GM12878 (cell line): ENCODE measurements around the gene ZNF628. TPM values are rescaled to one million over a fixed set of nuclear protein-coding genes. Genes with fewer than 3 reads are reported as not detected.

Experiments used
- GABPA ChIP-seq: IDR thresholded peaks from 2 replicates; pipeline ENCODE4 v1.6.1; 2014; ENCODE audit warnings: antibody characterized with exemption, low read depth, mild to moderate bottlenecking, inconsistent platforms
- REST ChIP-seq: IDR thresholded peaks from 2 replicates; pipeline ENCODE4 v1.6.1; 2012; ENCODE audit warnings: mild to moderate bottlenecking, low read depth, low read length
- SMC3 ChIP-seq: IDR thresholded peaks from 2 replicates; pipeline ENCODE4 v1.6.1; 2011; ENCODE audit warnings: low read length, improper control_type of control experiment, borderline replicate concordance
- ZBTB4 ChIP-seq: fragments of 450-650 bp; formaldehyde crosslinking; IDR thresholded peaks from 2 replicates; pipeline ENCODE4 v1.4.0; 2022; ENCODE audit warnings: mild to moderate bottlenecking, moderate library complexity
- ZBTB40 ChIP-seq: fragments of 450-650 bp; IDR thresholded peaks from 2 replicates; pipeline ENCODE4 v1.6.1; 2016; ENCODE audit warnings: mild to moderate bottlenecking, moderate library complexity, borderline replicate concordance
- ZNF207 ChIP-seq: fragments of 450-650 bp; IDR thresholded peaks from 2 replicates; pipeline ENCODE4 v1.6.1; 2014; ENCODE audit warnings: antibody characterized with exemption, mild to moderate bottlenecking, borderline replicate concordance
- ZNF592 ChIP-seq: fragments of 450-650 bp; IDR thresholded peaks from 2 replicates; pipeline ENCODE4 v1.6.1; 2017; ENCODE audit warnings: mild to moderate bottlenecking, moderate library complexity
- polyA plus RNA-seq, 11 experiments: library from polyadenylated mRNA; depleted of rRNA in 4 of 11; unstranded in 6 of 11; stranded (reverse) in 5 of 11; fragments of >200 nt; fragmentation: Nextera tagmentation in 4 of 11; fragmentation: Illumina TruSeq in 1 of 11; extraction: Ambion mirVana in 4 of 11; extraction: Trizol in 1 of 11; gene quantifications; 1 replicate in 1 of 11; 2 replicates in 10 of 11; pipeline versions ENCODE4 v1.2.1 to v1.2.3, GENCODE V29; 2011 to 2016; ENCODE audit warnings: inconsistent platforms in 2 of 11, missing spikeins in 2 of 11, low read depth in 1 of 11
- total RNA-seq, 4 experiments: library from RNA; depleted of rRNA in 3 of 4; stranded (reverse); fragments of >200 nt in 3 of 4; fragmentation: Illumina TruSeq in 1 of 4; extraction: Trizol in 1 of 4; gene quantifications; 2 replicates each; pipeline versions ENCODE4 v1.2.1 to v1.2.3, GENCODE V29; 2013 to 2021

Gene ZNF628
- total and polyA plus RNA-seq, 10 of the 15 experiments (the other 5 are each of a cell fraction or from before 2014, with no cell fraction given) = 0.04 to 11.3 (median 1.6) TPM; not detected in 1

- TF ChIP-seq ZNF592 = no peak
- TF ChIP-seq GABPA = no peak
- TF ChIP-seq ZNF207 = no peak
- no peak for TF ChIP-seq ZBTB40
- no peak for TF ChIP-seq SMC3
- no peak for TF ChIP-seq REST
- no peak for TF ChIP-seq ZBTB4
Observed at GRCh38 chr19:55479451-55480230, 3.2 kb downstream of the ZNF628 start (continued).
